Liver (tissue), 9 donors: ENCODE results near the gene GALNT9. TPM values are rescaled to one million over a fixed set of nuclear protein-coding genes. Genes with fewer than 3 reads are reported as not detected.

ENCODE experiments used
- DNase-seq: peaks from one replicate; pipeline ENCODE4 v3.0.0-alpha.2; 2017; ENCODE audit warnings: low spot score
- H3K27ac ChIP-seq, 2 donors: one replicate each; pipeline ENCODE4 v1.7.0; 2013; ENCODE audit warnings: inconsistent platforms in 2 of 2, low read length in 2 of 2, control low read depth in 1 of 2, low read depth in 1 of 2, mild to moderate bottlenecking in 1 of 2
- H3K27me3 ChIP-seq, 4 donors: one replicate each; pipeline versions ENCODE4 v1.6.1 to v1.7.0; 2013; ENCODE audit warnings: low read length in 3 of 4, inconsistent platforms in 1 of 4, mild to moderate bottlenecking in 1 of 4, moderate library complexity in 1 of 4; ENCODE audit not compliant: control insufficient read depth in 4 of 4, insufficient read depth in 4 of 4
- H3K36me3 ChIP-seq, 4 donors: one replicate each; pipeline versions ENCODE4 v1.6.1 to v1.7.0; 2013; ENCODE audit warnings: low read length in 3 of 4, mild to moderate bottlenecking in 3 of 4, low read depth in 1 of 4, moderate library complexity in 1 of 4; ENCODE audit not compliant: control insufficient read depth in 4 of 4, insufficient read depth in 3 of 4
- H3K4me1 ChIP-seq, 4 donors: one replicate each; pipeline versions ENCODE4 v1.6.1 to v1.7.0; 2013; ENCODE audit warnings: low read length in 3 of 4, mild to moderate bottlenecking in 3 of 4, moderate library complexity in 1 of 4; ENCODE audit not compliant: control insufficient read depth in 4 of 4, insufficient read depth in 4 of 4
- H3K4me3 ChIP-seq, 3 donors: one replicate each; pipeline versions ENCODE4 v1.6.1 to v1.7.0; 2013; ENCODE audit warnings: low read length in 3 of 3, control low read depth in 1 of 3, low read depth in 1 of 3, mild to moderate bottlenecking in 1 of 3
- H3K9ac ChIP-seq, 2 donors: one replicate each; pipeline ENCODE4 v1.7.0; 2013; ENCODE audit warnings: low read length in 2 of 2, mild to moderate bottlenecking in 2 of 2, moderate library complexity in 2 of 2, control low read depth in 1 of 2, low read depth in 1 of 2
- H3K9me3 ChIP-seq, 4 donors: one replicate each; pipeline versions ENCODE4 v1.6.1 to v1.7.0; 2013; ENCODE audit warnings: low read length in 3 of 4; ENCODE audit not compliant: control insufficient read depth in 4 of 4
- CTCF ChIP-seq: fragments of 150-350 bp; IDR thresholded peaks from 2 replicates; pipeline ENCODE4 v1.5.1; 2017; ENCODE audit warnings: improper control_type of control experiment, low read depth, low read length; ENCODE audit not compliant: missing input control
- FOXA1 ChIP-seq: IDR thresholded peaks from 2 replicates; pipeline ENCODE4 v1.6.1; 2016; ENCODE audit warnings: antibody characterized with exemption
- FOXA2 ChIP-seq: IDR thresholded peaks from 2 replicates; pipeline ENCODE4 v1.6.1; 2016; ENCODE audit warnings: antibody characterized with exemption
- GABPA ChIP-seq, 2 donors: IDR thresholded peaks in 1 of 2; conservative IDR thresholded peaks in 1 of 2; 2 replicates each; pipeline ENCODE4 v1.6.1; 2016; ENCODE audit warnings: antibody characterized with exemption in 2 of 2, mild to moderate bottlenecking in 1 of 2, moderate library complexity in 1 of 2
- HNF4A ChIP-seq, 2 donors: conservative IDR thresholded peaks; 2 replicates each; pipeline ENCODE4 v1.6.1; 2016; ENCODE audit warnings: antibody characterized with exemption in 2 of 2, mild to moderate bottlenecking in 2 of 2
- HNF4G ChIP-seq: IDR thresholded peaks from 2 replicates; pipeline ENCODE4 v1.6.1; 2016; ENCODE audit warnings: antibody characterized with exemption
- JUND ChIP-seq, 2 donors: IDR thresholded peaks; 2 replicates each; pipeline ENCODE4 v1.6.1; 2016; ENCODE audit warnings: antibody characterized with exemption in 2 of 2
- NR2F2 ChIP-seq: IDR thresholded peaks from 2 replicates; pipeline ENCODE4 v1.6.1; 2016; ENCODE audit warnings: antibody characterized with exemption
- RAD21 ChIP-seq, 2 donors: IDR thresholded peaks; 2 replicates each; pipeline ENCODE4 v1.6.1; 2016; ENCODE audit warnings: antibody characterized with exemption in 2 of 2, mild to moderate bottlenecking in 2 of 2
- REST ChIP-seq: IDR thresholded peaks from 2 replicates; pipeline ENCODE4 v1.6.1; 2016; ENCODE audit warnings: antibody characterized with exemption, mild to moderate bottlenecking
- RXRA ChIP-seq, 2 donors: IDR thresholded peaks; 2 replicates each; pipeline ENCODE4 v1.6.1; 2017 to 2018; ENCODE audit warnings: antibody characterized with exemption in 2 of 2, mild to moderate bottlenecking in 1 of 2
- SP1 ChIP-seq: IDR thresholded peaks from 2 replicates; pipeline ENCODE4 v1.6.1; 2018; ENCODE audit warnings: antibody characterized with exemption, mild to moderate bottlenecking
- TAF1 ChIP-seq: conservative IDR thresholded peaks from 2 replicates; pipeline ENCODE4 v1.6.1; 2016; ENCODE audit warnings: antibody characterized with exemption, mild to moderate bottlenecking
- YY1 ChIP-seq: IDR thresholded peaks from 2 replicates; pipeline ENCODE4 v1.6.1; 2016; ENCODE audit warnings: antibody characterized with exemption, mild to moderate bottlenecking
- WGBS: extraction: QIAGEN DNeasy Blood & Tissue Kit; methylation state at CpG from one replicate; pipeline ENCODE4 v1.1.7; 2013; 5-methylcytosine and 5-hydroxymethylcytosine counted together
- polyA plus RNA-seq, 2 donors: library from polyadenylated mRNA; stranded (reverse) in 1 of 2; unstranded in 1 of 2; fragments of 200-250 nt in 1 of 2; fragments of >200 nt in 1 of 2; fragmentation: Nextera tagmentation in 1 of 2; extraction: Ambion mirVana in 1 of 2; gene quantifications; one replicate each; pipeline versions ENCODE4 v1.2.1 to v1.2.3, GENCODE V29; 2013 to 2015
- total RNA-seq, 2 donors: library from RNA; depleted of rRNA; stranded (reverse); fragments of >200 nt; gene quantifications; one replicate each; pipeline ENCODE4 v1.2.3, GENCODE V29; 2014
- TF ChIP-seq, protein P1 (sequence below): IDR thresholded peaks from 2 replicates; pipeline ENCODE4 v1.6.1; 2016; ENCODE audit warnings: antibody characterized with exemption
- TF ChIP-seq, protein P2 (sequence below): IDR thresholded peaks from 2 replicates; pipeline ENCODE4 v1.6.1; 2016; ENCODE audit warnings: antibody characterized with exemption
- TF ChIP-seq, protein P3 (sequence below): IDR thresholded peaks from 2 replicates; pipeline ENCODE4 v1.6.1; 2016; ENCODE audit warnings: antibody characterized with exemption
- donor health status: healthy.
- donor health status: healthy.
- donor health status: healthy.
- donor health status: healthy.
- donor health status: healthy.

GALNT9 gene
- total and polyA plus RNA-seq, 4 donors, result 0.05 to 0.25 (median 0.09) TPM; not detected in 1

DNA sequence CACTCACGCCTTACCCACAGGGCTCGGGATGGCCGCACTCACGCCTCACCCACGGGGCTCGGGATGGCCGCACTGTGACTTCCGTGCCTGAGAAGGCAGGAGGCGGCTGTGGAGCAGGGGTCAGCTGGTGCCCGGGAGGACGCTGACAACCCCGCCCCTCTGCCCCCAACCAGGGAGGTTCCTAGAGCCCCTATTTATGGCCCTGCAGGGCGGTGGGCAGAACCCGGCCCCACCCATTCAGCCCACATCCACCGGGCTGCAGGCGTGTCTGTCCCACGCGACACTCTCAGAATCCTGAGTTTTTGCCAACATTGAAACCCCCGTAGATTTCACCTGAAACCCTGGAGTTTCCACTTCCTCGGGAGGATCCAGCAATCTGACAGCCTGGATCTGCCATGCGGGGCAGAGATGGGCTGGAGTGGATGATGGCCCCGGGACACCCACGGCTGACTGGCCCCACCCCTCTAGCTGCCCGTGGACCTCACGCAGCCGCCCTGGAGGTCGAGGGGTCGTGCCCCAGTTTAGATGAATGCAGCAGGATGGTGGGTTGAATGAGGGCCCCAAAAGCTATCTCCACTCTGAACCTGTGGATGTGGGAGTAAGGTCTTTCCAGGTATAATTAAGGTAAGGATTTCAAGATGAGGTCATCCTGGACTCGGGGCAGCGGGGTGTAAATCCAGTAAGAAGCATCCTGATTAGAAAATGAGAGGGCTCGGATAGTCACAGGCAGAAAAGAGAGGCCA, 20.4 kb downstream of the GALNT9 start:
- Histone ChIP-seq H3K4me3 (no peak overlapping the region), H3K27ac (no peak overlapping the region), H3K9ac (no peak overlapping the region), H3K9me3 (peaks cover 4 to 9% (median 7%) of the 10 kb centered on the region in 4 donors), H3K4me1 (no peaks in the 10 kb centered on the region), H3K36me3 (no peaks in the 10 kb centered on the region), H3K27me3 (no peaks in the 10 kb centered on the region)
- TF ChIP-seq JUND (IDR thresholded peaks at IDR 0.05), result no peak
- no peak for TF ChIP-seq FOXA1
- TF ChIP-seq RXRA (IDR thresholded peaks at IDR 0.05), result no peak
- no peak for TF ChIP-seq SP1
- TF ChIP-seq, protein P1, sequence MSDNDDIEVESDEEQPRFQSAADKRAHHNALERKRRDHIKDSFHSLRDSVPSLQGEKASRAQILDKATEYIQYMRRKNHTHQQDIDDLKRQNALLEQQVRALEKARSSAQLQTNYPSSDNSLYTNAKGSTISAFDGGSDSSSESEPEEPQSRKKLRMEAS, result no peak
- TF ChIP-seq REST, result no peak
- TF ChIP-seq YY1, result no peak
- no peak for TF ChIP-seq TAF1
- no peak for TF ChIP-seq RAD21 (IDR thresholded peaks at IDR 0.05)
- TF ChIP-seq, protein P2, sequence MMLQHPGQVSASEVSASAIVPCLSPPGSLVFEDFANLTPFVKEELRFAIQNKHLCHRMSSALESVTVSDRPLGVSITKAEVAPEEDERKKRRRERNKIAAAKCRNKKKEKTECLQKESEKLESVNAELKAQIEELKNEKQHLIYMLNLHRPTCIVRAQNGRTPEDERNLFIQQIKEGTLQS, result no peak
- no peak for TF ChIP-seq HNF4A (conservative IDR thresholded peaks at IDR 0.05)
- TF ChIP-seq NR2F2, result no peak
- no peak for TF ChIP-seq HNF4G
- no peak for TF ChIP-seq FOXA2
- TF ChIP-seq, protein P3, sequence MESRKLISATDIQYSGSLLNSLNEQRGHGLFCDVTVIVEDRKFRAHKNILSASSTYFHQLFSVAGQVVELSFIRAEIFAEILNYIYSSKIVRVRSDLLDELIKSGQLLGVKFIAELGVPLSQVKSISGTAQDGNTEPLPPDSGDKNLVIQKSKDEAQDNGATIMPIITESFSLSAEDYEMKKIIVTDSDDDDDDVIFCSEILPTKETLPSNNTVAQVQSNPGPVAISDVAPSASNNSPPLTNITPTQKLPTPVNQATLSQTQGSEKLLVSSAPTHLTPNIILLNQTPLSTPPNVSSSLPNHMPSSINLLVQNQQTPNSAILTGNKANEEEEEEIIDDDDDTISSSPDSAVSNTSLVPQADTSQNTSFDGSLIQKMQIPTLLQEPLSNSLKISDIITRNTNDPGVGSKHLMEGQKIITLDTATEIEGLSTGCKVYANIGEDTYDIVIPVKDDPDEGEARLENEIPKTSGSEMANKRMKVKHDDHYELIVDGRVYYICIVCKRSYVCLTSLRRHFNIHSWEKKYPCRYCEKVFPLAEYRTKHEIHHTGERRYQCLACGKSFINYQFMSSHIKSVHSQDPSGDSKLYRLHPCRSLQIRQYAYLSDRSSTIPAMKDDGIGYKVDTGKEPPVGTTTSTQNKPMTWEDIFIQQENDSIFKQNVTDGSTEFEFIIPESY, result no peak
- no peak for TF ChIP-seq CTCF
- no peak for TF ChIP-seq GABPA (IDR thresholded peaks at IDR 0.05 in 1 of 2, conservative IDR thresholded peaks at IDR 0.05 in 1 of 2)
- DNase-seq, result no peak
- WGBS, result 77% methylated on average over 31 of the region's 31 CpGs
